HCT116 (cell line): ENCODE results near the gene CLDN1. TPM values are rescaled to one million over a fixed set of nuclear protein-coding genes. Genes with fewer than 3 reads are reported as not detected.

Experiments
- ATAC-seq: fragments of 200-7000 bp; cut with Tn5 transposase; 2 replicates; pipeline ENCODE4 v1.9.1; 2020; ENCODE audit warnings: mild to moderate bottlenecking, moderate library complexity
- BruUV-seq: library from RNA; stranded (reverse); fragments of 400-500 nt; replicated peaks from 2 replicates; lab custom pipeline; 2021; lab: Mats Ljungman, UMichigan
- CTCF ChIA-PET: fragments of 300-600 bp; sonication (Branson Sonifier 250); formaldehyde crosslinking; loops from one replicate; lab custom pipeline; 2021; ENCODE audit warnings: antibody characterized with exemption; lab: Charles Lee
- POLR2A ChIA-PET: fragments of 300-600, 350-600 bp; sonication (Branson Sonifier 250); formaldehyde crosslinking; loops from one replicate; lab custom pipeline; 2021; ENCODE audit warnings: antibody characterized with exemption; lab: Charles Lee
- RAD21 ChIA-PET, 2 experiments: fragments of 300-600 bp; sonication (Branson Sonifier 250); formaldehyde crosslinking; loops; one replicate each; lab custom pipeline; 2023; ENCODE audit warnings: low total read pairs in 2 of 2; ENCODE audit not compliant: uncharacterized antibody in 2 of 2, unreplicated experiment in 2 of 2, low non-redundant PET in 1 of 2; lab: Charles Lee
- DNase-seq: peaks from one replicate; pipeline ENCODE4 v3.0.0-alpha.2; 2010; ENCODE audit warnings: low read depth, low spot score
- H2AFZ ChIP-seq: fragments of 200-600 bp; shearing (Covaris generic), sonication (generic); 2 replicates; pipeline ENCODE4 v1.6.1; 2017; ENCODE audit warnings: low read depth, mixed run types, mixed read lengths, antibody characterized with exemption, low read length; ENCODE audit not compliant: poor library complexity, severe bottlenecking
- H3K27ac ChIP-seq: 2 replicates; pipeline ENCODE4 v1.5.1; 2012; ENCODE audit warnings: low read depth, low read length
- H3K27me3 ChIP-seq: fragments of 200-600 bp; sonication (generic); 2 replicates; pipeline ENCODE4 v1.6.1; 2016; ENCODE audit warnings: mixed run types, low read length, mixed read lengths; ENCODE audit not compliant: insufficient read depth
- H3K36me3 ChIP-seq, 2 experiments: fragments of 200-500 bp in 1 of 2; fragments of 200-600 bp in 1 of 2; sonication (Bioruptor generic) in 1 of 2; sonication (generic) in 1 of 2; 2 replicates each; pipeline versions ENCODE4 v1.5.1 to v1.6.1; 2014 to 2016; ENCODE audit warnings: low read length in 2 of 2, inconsistent platforms in 1 of 2, mixed read lengths in 1 of 2, mixed run types in 1 of 2; ENCODE audit not compliant: insufficient read depth in 2 of 2, control insufficient read depth in 1 of 2
- H3K4me1 ChIP-seq, 2 experiments: fragments of 200-600 bp in 1 of 2; sonication (generic) in 1 of 2; 2 replicates each; pipeline versions ENCODE4 v1.5.1 to v1.6.1; 2012 to 2017; ENCODE audit warnings: low read length in 2 of 2, inconsistent platforms in 1 of 2, mild to moderate bottlenecking in 1 of 2, mixed read lengths in 1 of 2, mixed run types in 1 of 2, moderate library complexity in 1 of 2; ENCODE audit not compliant: insufficient read depth in 2 of 2, control insufficient read depth in 1 of 2
- H3K4me2 ChIP-seq: fragments of 200-600 bp; sonication (generic); 2 replicates; pipeline ENCODE4 v1.6.1; 2017; ENCODE audit warnings: mixed run types, low read length, mixed read lengths
- H3K4me3 ChIP-seq, 2 experiments: fragments of 200-600 bp in 1 of 2; sonication (generic) in 1 of 2; replicated peaks in 1 of 2; 2 replicates each; pipeline ENCODE4 v1.5.1; 2011 to 2016; ENCODE audit warnings: low read length in 2 of 2, control low read depth in 1 of 2, low read depth in 1 of 2, mild to moderate bottlenecking in 1 of 2, mixed read lengths in 1 of 2, mixed run types in 1 of 2
- H3K79me2 ChIP-seq: fragments of 200-600 bp; sonication (generic); 2 replicates; pipeline ENCODE4 v1.6.1; 2017; ENCODE audit warnings: mild to moderate bottlenecking, mixed run types, low read length, moderate library complexity, mixed read lengths; ENCODE audit not compliant: insufficient read depth
- H3K9ac ChIP-seq: fragments of 200-600 bp; sonication (generic); 2 replicates; pipeline ENCODE4 v1.6.1; 2016; ENCODE audit warnings: low read length, mixed read lengths
- H3K9me2 ChIP-seq: fragments of 200-600 bp; sonication (generic), shearing (Covaris generic); 2 replicates; pipeline ENCODE4 v1.6.1; 2017; ENCODE audit warnings: mixed run types, mild to moderate bottlenecking, moderate library complexity; ENCODE audit not compliant: insufficient read depth
- H3K9me3 ChIP-seq, 2 experiments: fragments of 200-500 bp in 1 of 2; fragments of 200-600 bp in 1 of 2; sonication (Bioruptor generic) in 1 of 2; sonication (generic) in 1 of 2; 2 replicates each; pipeline ENCODE4 v1.6.1; 2014 to 2017; ENCODE audit warnings: low read length in 2 of 2, mixed read lengths in 2 of 2, inconsistent platforms in 1 of 2, low read depth in 1 of 2, mild to moderate bottlenecking in 1 of 2, mixed run types in 1 of 2, moderate library complexity in 1 of 2; ENCODE audit not compliant: control insufficient read depth in 1 of 2, insufficient read depth in 1 of 2
- H4K20me1 ChIP-seq: fragments of 200-600 bp; sonication (generic), shearing (Covaris generic); 2 replicates; pipeline ENCODE4 v1.6.1; 2017; ENCODE audit warnings: mixed run types, mild to moderate bottlenecking, moderate library complexity; ENCODE audit not compliant: insufficient read depth
- CBX3 ChIP-seq: IDR thresholded peaks from 2 replicates; pipeline ENCODE4 v1.6.1; 2012; ENCODE audit warnings: low read depth
- CEBPB ChIP-seq: IDR thresholded peaks from 2 replicates; pipeline ENCODE4 v1.6.1; 2012; ENCODE audit warnings: low read depth
- EGR1 ChIP-seq: IDR thresholded peaks from 2 replicates; pipeline ENCODE4 v1.6.1; 2012; ENCODE audit warnings: low read depth
- ELF1 ChIP-seq: IDR thresholded peaks from 2 replicates; pipeline ENCODE4 v1.6.1; 2012; ENCODE audit warnings: low read depth, borderline replicate concordance
- JUND ChIP-seq: IDR thresholded peaks from 2 replicates; pipeline ENCODE4 v1.6.1; 2012
- POLR2A ChIP-seq: IDR thresholded peaks from 2 replicates; pipeline ENCODE4 v1.7.0; 2011; ENCODE audit warnings: borderline replicate concordance; ENCODE audit not compliant: insufficient read depth, insufficient read length; ENCODE audit errors: extremely low read depth
- SRF ChIP-seq: IDR thresholded peaks from 2 replicates; pipeline ENCODE4 v1.6.1; 2012; ENCODE audit warnings: low read depth
- TCF7L2 ChIP-seq: IDR thresholded peaks from 2 replicates; pipeline ENCODE4 v1.7.0; 2011; ENCODE audit warnings: borderline replicate concordance, inconsistent platforms; ENCODE audit not compliant: insufficient read depth, insufficient read length; ENCODE audit errors: extremely low read depth
- ZFX ChIP-seq: fragments of 450-650 bp; IDR thresholded peaks from 2 replicates; pipeline ENCODE4 v1.6.1; 2017
- ZNF274 ChIP-seq: fragments of 200-500 bp; sonication (Bioruptor generic); IDR thresholded peaks from 2 replicates; pipeline ENCODE4 v1.6.1; 2014; ENCODE audit warnings: mild to moderate bottlenecking, low read depth, low read length, inconsistent platforms
- intact Hi-C: fragments of 100-400 bp; cut with micrococcal nuclease; formaldehyde crosslinking; loops from 2 replicates; pipeline ENCODE4 v1.10.0; 2022
- total RNA-seq: library from RNA; stranded (reverse); gene quantifications from one replicate; pipeline ENCODE4 v1.2.1, GENCODE V29; 2021; ENCODE audit not compliant: unreplicated experiment
- TF ChIP-seq, protein P1 (sequence below), 3 experiments: fragments of 200-600 bp in 1 of 3; sonication (generic) in 1 of 3; IDR thresholded peaks in 2 of 3; conservative IDR thresholded peaks in 1 of 3; 2 replicates each; pipeline ENCODE4 v1.5.1; 2012 to 2017; ENCODE audit warnings: low read depth in 2 of 3, low read length in 2 of 3, antibody characterized with exemption in 1 of 3, borderline replicate concordance in 1 of 3, control low read depth in 1 of 3, mild to moderate bottlenecking in 1 of 3, mixed read lengths in 1 of 3, mixed run types in 1 of 3, moderate library complexity in 1 of 3; ENCODE audit not compliant: insufficient read depth in 1 of 3
- TF ChIP-seq, protein P2 (sequence below): IDR thresholded peaks from 2 replicates; pipeline ENCODE4 v1.6.1; 2012; ENCODE audit warnings: low read depth

CLDN1 gene
- total RNA-seq, 1 experiment from 2014 or later = 0.20 TPM

DNA sequence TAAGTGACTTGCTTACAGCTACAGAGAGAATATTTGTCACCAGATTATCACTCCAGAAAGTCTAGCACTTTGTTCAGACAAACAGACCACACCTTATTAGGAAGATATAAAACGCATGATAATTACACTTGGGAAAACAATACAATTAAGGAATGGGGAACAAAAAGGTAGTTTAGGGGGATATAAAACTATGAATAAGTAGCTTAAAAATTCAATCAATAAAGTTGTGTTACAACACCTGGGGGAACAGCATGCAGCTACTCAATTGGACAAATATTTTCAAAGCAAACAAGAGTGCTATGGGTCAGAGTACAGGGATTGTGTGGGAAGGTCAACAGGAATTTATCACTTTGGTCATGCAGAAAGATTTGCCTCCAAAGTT lies 15.1 kb downstream of the CLDN1 start (continued):
- TF ChIP-seq TCF7L2 (no peak), POLR2A (no peak), CBX3 (no peak)

DNA sequence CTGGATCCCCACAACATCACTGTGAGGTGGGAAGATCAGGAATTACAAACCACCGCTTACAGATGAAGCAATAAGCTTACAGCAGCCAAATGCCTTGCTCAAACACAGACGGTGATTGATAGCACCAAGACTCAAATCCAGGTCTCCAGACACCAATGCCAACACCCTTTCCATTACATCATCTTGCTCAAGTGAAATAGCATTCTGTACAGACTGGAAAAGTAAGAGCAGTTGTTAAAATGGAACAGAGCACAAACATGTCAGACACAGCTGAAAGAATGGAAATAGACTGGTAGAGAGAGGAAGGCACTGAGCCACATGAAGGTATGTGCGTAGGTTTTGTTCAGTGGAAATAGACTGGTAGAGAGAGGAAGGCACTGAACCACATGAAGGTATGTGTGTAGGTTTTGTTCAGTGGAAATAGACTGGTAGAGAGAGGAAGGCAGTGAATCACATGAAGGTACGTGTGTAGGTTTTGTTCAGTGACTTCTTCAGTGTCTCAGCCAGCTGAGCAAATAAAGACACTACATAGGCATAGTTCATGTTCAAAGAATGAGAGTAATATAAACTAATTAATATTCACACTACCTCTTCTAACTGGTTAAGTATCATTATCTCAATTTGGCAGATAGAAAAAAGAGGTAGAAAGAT lies 15.6 kb downstream of the CLDN1 start:
- no peak overlapping the region for H3K9ac ChIP-seq
- no peaks in the 10 kb centered on the region for H3K79me2 ChIP-seq
- no peaks in the 10 kb centered on the region for H3K36me3 ChIP-seq
- no peak for DNase-seq
- CTCF ChIA-PET = interaction anchor here (1.3 kb wide), 1 partner anchor 16 kb away, joined by 4 read pairs; the partner anchor contains the start of gene CLDN1
- BruUV-seq = no TSS peak
- H3K4me3 ChIP-seq = no peak overlapping the region
- no peak for TF ChIP-seq CEBPB
- no peak for TF ChIP-seq SRF
- TF ChIP-seq ZFX = no peak
- TF ChIP-seq JUND = no peak
- TF ChIP-seq ELF1 = no peak
- no peak for TF ChIP-seq EGR1
- no peak for TF ChIP-seq CBX3
- TF ChIP-seq ZNF274 = no peak
- TF ChIP-seq, protein P1, sequence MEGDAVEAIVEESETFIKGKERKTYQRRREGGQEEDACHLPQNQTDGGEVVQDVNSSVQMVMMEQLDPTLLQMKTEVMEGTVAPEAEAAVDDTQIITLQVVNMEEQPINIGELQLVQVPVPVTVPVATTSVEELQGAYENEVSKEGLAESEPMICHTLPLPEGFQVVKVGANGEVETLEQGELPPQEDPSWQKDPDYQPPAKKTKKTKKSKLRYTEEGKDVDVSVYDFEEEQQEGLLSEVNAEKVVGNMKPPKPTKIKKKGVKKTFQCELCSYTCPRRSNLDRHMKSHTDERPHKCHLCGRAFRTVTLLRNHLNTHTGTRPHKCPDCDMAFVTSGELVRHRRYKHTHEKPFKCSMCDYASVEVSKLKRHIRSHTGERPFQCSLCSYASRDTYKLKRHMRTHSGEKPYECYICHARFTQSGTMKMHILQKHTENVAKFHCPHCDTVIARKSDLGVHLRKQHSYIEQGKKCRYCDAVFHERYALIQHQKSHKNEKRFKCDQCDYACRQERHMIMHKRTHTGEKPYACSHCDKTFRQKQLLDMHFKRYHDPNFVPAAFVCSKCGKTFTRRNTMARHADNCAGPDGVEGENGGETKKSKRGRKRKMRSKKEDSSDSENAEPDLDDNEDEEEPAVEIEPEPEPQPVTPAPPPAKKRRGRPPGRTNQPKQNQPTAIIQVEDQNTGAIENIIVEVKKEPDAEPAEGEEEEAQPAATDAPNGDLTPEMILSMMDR (IDR thresholded peaks at IDR 0.05 in 2 of 3, conservative IDR thresholded peaks at IDR 0.05 in 1 of 3; ENCODE audit: borderline replicate concordance in 1 of 3, insufficient read depth in 1 of 3, low read depth in 2 of 3, low read length in 2 of 3) = no peak
- TF ChIP-seq, protein P2, sequence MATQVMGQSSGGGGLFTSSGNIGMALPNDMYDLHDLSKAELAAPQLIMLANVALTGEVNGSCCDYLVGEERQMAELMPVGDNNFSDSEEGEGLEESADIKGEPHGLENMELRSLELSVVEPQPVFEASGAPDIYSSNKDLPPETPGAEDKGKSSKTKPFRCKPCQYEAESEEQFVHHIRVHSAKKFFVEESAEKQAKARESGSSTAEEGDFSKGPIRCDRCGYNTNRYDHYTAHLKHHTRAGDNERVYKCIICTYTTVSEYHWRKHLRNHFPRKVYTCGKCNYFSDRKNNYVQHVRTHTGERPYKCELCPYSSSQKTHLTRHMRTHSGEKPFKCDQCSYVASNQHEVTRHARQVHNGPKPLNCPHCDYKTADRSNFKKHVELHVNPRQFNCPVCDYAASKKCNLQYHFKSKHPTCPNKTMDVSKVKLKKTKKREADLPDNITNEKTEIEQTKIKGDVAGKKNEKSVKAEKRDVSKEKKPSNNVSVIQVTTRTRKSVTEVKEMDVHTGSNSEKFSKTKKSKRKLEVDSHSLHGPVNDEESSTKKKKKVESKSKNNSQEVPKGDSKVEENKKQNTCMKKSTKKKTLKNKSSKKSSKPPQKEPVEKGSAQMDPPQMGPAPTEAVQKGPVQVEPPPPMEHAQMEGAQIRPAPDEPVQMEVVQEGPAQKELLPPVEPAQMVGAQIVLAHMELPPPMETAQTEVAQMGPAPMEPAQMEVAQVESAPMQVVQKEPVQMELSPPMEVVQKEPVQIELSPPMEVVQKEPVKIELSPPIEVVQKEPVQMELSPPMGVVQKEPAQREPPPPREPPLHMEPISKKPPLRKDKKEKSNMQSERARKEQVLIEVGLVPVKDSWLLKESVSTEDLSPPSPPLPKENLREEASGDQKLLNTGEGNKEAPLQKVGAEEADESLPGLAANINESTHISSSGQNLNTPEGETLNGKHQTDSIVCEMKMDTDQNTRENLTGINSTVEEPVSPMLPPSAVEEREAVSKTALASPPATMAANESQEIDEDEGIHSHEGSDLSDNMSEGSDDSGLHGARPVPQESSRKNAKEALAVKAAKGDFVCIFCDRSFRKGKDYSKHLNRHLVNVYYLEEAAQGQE = no peak
- POLR2A ChIA-PET = no interaction called here
- H3K27me3 ChIP-seq = no peaks in the 10 kb centered on the region
- no peaks in the 10 kb centered on the region for H3K9me2 ChIP-seq
- no peaks in the 10 kb centered on the region for H4K20me1 ChIP-seq
- RAD21 ChIA-PET = no interaction called here
- H3K4me2 ChIP-seq = no peak overlapping the region
- no peak overlapping the region for H2AFZ ChIP-seq
- intact Hi-C loops = no loop called here
- no peak for ATAC-seq
- no peaks in the 10 kb centered on the region for H3K4me1 ChIP-seq
- H3K9me3 ChIP-seq = no peaks in the 10 kb centered on the region
- H3K27ac ChIP-seq = no peak overlapping the region
